ENCODE results near the gene CAMTA1.

Gene CAMTA1

DNA sequence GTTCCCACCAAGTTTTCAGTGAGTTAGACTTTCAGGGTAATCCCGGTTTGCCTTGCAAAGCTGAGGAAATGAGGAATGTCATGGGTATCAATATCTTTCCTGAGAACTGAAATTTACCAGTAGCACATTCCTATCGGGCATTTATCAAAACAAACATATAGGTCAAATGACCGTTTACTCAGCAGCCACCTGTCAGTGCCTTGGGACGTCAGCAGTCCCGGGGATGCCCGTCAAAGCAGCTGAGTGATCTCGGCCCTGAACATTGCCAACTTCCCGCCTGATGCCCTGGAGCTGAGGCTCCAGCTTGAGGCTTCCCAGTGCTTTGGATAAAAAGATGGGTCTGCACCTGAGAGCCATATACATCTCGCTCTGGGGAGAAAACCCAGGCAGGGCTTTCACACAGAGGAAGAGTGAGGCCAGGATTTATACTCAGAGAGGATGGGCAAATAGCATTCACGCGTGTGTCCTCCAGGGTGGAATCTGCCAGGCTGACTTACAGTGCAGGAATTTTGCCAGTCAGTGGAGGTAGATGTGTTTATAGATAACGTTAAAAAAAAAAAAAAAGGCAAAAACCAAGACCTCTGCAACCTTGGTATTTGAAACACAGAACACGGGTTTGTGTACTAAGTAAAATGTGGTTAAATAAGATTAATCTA is 550.1 kb downstream of the CAMTA1 start:
- DNase-seq: no peak

- no peak for DNase-seq
These were observed 553.2 kb downstream of the CAMTA1 start for GRCh38 chr1:7338439-7338838.

DNA sequence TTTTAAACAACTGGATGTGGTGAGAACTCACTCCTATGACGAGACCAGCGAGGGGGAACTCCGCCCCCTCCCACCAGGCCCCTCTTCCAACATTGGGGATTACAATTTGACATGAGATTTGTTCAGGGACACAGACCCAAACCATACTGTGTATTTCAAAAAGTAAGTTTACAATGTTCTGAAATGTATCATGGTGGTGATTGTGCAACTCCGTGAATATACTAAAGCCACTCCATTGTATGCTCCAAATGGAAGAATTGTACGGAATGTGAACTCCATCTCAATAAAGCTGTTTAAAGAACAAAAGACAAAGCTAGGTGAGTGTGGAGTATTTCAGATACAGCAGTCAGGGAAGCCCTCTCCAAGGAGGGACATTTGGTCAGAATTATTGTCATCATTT is 553.8 kb downstream of the CAMTA1 start:
- DNase-seq: no peak

- no peak for DNase-seq
These were observed 554.7 kb downstream of the CAMTA1 start for GRCh38 chr1:7339953-7340352.

- DNase-seq: no peak
These were observed 556.1 kb downstream of the CAMTA1 start for GRCh38 chr1:7341145-7341905.

GRCh38 chr1:7343882-7344281 is 558.6 kb downstream of the CAMTA1 start:
- DNase-seq: no peak

DNA sequence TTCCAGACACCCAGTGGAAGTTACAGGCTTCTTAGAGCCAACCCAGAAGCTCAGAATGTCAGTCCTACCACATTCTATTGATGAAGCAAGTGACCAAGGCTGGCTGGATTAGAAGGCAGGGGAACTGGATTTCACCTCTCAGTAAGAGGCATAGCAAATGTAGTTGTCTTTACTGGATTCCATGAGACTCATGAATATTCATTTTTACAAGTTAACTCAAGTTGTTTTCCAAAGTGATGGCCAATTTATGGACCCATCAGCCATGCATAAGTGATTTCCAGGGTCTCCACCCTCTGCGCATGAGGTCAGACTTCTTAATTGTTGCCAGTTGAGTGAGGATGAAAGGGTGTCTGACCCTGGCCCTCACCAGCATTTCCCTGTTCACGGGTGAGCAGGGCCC is 559.0 kb downstream of the CAMTA1 start:
- no peak for DNase-seq

DNA sequence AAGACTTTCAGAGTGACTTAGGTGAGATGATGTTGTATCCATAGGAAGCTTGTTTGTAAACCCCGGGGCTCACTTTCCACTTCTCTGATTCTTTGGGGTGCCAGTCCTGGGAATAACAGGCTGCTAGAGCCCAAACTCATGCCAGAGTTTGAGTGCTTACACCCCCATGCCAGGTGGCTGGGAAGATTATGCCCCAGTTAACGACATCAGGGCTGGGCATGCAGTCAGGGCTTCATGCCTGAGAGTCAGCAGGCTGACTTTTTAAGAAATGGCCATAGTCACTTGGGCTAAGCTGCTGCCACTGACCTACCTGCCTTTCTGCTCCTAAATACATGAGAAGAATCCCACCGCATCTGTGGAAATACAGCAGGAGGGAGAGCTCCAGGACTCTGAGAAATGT is 560.3 kb downstream of the CAMTA1 start:
- DNase-seq: no peak

DNA sequence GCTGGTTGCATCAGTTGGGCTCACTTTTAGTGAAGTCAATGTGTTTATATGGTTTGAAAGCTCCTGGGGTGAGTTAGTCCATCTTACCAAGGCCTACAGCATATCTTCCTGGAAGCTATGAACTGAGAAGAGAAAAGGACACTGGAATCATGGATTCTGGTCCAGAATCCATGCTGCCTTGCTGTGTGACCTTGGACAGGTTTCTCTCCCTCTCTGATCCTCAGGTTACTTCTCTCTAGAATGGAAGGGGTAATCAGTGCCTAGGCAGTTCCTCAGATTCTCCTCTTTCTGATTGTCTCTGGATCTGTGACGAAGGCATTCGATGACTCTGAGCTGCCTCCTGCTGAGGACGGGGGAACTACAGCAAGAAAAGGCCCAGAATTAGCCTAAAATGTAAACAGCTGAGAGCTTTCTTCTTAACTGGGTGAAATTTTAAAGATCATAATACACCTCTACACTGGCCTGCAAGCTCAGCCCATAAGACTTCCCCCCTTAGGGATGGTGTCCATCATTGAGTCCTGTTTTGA is 560.9 kb downstream of the CAMTA1 start:
- DNase-seq: no peak

DNA sequence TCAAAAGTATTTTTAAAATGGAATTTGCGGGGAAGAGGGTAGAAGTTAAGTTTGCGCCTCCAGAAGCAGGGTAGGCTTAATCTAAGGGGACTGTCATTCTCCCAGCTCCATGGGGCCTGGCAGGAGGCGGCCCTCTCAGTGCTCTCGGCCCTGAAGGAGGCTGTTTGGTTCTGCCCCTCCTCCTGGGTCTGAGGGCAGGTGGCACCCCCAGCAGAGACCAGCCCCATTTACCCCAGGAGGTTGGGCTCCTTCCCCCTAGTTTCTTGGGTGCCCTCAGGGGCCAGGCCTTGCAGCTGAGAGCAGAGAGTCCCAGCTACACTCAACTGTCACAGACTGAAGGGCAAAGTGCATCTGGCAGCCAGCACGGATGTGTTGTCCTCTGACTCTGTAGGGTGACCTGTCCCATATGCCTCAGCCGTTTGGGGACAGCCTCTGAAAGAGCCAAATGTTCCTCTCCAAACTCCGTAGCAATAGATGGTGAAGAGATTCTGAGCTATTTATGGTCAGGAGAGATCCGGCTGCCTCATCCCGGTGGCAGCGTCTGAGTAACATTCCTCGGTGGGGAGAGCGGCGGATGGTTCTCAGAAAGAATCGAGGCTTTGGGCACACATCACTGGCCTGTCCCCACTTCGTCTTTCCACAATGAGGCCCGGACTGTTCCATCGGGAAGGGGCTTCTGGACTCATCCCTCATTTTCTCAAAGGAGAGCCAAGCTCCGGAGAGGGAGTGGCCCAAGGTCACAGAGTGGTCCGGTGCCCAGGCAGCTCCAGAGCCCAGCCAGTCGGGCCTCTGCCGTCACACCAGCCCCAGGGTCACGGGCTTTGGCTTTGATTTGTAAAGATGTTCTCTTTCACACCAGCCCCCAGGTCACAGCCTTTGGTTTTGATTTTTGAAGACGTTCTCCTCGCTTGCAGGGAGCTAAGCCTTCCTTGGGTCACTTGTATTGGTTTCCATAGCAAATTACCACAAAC is 561.6 kb downstream of the CAMTA1 start:
- no peak for DNase-seq

GRCh38 chr1:7348073-7348472 is 562.8 kb downstream of the CAMTA1 start:
- no peak for DNase-seq

DNA sequence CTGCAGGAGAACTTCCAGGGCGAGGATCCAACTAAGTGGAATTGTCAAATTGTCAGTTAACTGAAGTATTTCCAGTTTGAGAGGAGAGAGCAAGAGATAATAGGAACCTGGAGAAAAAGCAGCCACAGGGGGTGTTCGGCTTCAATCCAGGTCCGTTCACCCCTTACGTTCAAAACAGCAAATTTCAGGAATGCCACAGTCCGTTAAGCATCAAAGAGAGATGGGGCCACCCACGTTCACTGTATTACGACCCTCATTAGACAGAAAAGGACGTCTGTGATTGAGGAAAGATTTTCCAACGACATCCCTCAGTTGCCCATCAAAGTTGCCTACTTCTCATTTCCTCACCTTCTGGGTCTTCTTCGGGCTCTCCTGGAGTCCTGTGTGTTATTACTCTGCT is 563.3 kb downstream of the CAMTA1 start:
- DNase-seq: no peak

- DNase-seq: no peak
These were observed 565.5 kb downstream of the CAMTA1 start for GRCh38 chr1:7350804-7351203.

DNA sequence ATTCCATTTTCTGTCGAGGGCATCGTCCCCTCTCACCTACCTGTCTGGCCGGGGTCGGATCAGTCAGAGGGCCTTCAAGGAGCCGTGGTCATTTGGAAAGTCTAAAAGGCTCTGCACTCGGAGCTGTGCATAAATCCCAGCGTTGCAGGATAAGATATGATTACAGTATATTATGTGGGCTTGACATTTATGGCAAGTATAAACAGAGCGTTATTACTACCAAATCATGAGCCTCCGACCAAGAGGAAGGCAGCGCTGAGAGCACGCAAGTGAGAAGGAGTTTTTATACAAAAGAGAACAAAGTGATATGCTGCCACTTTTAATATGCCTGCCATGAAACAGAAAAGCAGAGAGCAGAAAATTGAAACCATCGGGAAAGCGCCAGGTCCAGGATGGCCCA is 566.4 kb downstream of the CAMTA1 start:
- DNase-seq: no peak

DNA sequence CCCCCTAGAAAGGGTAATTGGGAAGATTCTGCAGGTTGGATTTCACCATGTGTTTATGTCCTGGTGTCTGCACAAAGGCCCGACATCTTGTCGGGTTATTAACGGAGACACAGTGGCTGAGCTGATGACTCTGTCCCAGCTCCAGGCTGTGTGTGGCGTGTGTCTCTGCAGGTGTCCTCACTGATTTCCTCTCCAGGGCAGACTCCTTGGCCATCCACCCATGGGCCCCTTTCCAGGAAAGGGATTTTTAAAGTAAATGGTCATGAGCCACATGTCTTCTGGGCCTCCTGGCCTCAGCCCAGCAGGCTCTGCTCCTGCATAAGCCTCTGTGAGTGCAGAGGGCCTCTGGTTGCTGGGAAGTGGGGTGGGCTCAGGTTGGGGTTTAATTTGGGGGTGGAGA is 567.1 kb downstream of the CAMTA1 start:
- DNase-seq: no peak

DNA sequence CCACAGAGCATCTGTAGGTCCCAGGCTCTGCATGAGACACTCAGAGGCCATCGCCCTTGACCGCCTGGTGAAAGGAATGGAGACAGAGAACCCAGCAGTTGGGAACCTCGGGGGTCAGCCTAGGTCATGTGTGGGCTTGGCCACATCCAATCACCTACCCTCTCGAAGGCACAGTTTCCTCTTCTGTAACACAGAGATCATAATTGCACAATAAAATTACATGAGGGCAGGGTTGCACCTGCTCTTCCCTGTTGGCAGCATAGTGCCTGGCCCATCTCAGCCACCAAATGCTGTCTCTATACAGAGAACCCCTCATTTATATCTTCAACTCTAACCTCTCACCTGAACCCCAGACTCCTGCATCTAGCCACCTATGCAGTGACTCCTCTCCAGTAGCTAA is 567.7 kb downstream of the CAMTA1 start:
- DNase-seq: no peak

DNA sequence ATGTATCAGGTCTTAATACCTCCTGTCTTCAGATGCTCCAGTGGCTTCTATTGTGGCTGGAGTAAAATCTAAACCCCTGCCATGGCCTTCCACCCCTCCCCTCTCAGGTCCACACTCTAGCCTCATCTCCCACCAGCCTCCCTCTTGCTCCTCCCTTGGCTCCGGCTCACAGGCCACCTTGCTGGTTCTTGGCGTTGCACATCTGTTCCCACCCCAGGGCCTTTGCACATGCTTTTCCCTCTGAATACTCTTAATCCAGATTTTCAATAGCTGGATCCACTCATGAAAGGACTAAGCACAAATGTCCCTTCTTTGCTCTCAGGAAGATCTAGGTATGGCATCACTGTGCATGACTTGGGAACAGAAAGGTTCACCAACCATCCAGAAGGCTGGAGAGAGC is 570.4 kb downstream of the CAMTA1 start:
- no peak for DNase-seq

DNA sequence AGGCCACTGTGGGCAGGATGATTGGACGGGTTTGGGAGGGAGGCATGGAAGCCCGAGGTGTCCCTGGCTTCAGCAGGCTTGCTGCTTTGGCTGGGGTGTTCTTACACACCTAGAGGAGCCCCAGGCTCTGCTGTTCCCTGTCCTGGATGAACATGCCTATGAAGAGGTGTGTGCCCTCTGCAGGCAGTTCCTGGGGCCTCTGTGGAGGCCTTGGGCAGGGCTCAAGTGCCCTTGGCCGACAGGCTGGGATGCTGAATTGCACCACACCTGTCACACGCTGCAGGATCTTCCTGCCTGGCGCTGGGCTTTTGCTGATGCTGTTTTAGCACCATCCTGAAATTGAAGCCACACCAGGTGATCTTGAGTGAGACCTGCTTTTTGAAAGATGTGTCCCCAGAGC is 570.8 kb downstream of the CAMTA1 start:
- DNase-seq: no peak

GRCh38 chr1:7358425-7358824 is 573.2 kb downstream of the CAMTA1 start:
- no peak for DNase-seq

GRCh38 chr1:7360526-7360925 is 575.3 kb downstream of the CAMTA1 start:
- no peak for DNase-seq

DNA sequence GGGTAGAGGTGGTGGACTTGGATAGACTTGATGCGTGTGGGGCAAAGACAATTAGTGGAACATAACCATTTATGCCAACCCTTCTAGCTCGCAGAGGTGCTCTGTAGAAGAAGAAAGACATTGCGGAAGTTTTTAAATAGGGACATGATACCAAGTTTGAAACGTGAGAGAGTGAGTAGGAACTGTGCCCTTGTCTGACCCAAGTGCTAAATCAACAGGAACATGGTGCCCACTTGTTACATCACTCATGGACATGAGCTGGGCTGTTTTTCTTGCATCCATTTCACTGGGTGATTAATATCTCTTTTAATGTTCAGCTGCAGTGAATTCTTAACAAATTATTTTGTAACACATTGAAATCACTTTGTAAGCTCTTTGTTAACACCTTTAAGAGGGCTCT is 577.7 kb downstream of the CAMTA1 start:
- no peak for DNase-seq

DNA sequence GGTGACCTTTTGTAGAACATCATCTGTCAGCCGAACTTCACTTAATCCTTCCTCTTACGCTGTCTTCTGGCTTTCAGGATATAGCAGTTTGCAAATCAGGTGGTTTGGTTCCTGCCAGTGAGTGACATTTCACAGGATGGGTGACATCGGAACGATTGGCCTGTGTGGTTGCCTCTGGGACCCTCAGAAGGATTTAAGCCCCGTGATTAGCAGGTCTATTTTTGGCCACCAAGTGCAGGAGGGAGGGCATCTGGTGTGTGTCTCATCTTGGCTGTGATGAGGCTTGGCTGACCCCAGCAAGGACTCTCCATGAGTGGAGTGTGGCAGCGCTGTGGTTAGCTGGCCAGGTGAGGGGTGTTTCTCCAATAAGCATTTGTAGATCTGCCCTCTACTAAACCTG is 578.2 kb downstream of the CAMTA1 start:
- no peak for DNase-seq

- DNase-seq: no peak
These were observed 580.5 kb downstream of the CAMTA1 start for GRCh38 chr1:7365706-7366105.
